ENCODE results near the gene KRTAP10-12. TPM values are rescaled to one million over a fixed set of nuclear protein-coding genes. Genes with fewer than 3 reads are reported as not detected.

The KRTAP10-12 gene
- total RNA-seq, 1 donor from 2014 or later = not detected

DNA sequence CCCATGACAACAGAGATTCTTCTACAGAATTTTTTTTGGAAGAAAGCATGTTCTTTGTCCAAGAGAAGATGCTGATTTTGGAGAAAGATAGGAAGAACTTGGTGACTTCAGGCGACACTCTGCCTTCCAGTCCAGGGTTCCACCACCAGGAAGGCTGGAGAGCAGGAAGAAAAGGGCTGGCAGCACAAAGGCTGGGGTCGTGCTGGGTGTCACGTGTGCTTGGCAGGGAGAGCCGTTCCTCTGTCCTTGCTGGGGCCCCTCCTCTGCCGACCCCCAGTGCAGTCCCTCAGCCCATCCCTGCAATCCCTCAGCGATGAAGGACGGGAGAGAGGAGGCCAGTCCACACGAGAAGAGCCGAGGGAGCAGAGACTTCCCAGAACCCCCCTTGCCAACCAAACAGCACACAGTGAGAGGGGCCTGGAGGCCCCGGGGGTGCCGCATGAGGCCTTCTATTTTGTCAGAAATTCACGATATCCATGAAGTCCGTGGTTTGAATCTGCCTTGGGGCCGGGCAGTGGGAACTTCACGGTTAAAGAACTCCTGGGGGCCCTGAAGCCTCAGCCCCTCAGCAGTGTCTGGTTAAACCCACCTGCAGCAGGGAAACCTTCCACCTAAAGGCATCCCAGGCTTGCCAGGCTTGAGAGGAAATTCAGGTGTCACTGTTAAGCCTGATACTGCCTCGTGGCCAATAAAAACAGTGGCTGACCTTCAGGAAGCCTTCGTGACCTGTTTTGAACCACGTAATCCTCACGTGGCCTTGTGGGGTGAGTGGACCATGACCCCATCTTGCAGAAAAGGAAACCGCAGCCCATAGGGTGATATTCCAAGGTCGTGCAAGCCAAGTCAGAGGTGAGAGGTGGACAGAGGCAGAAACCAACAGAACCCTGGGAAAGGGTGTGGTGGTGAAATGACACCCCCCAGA, 3.4 kb downstream of the KRTAP10-12 start:
- Mint-ChIP-seq H3K4me1 (ENCODE audit: unreplicated experiment) (peaks cover 2% of the 10 kb centered on the region), H3K36me3 (ENCODE audit: low read depth, unreplicated experiment) (no peaks in the 10 kb centered on the region), H3K27ac (ENCODE audit: unreplicated experiment) (no peak overlapping the region), H3K4me3 (ENCODE audit: unreplicated experiment) (no peak overlapping the region), H3K9me3 (ENCODE audit: unreplicated experiment) (no peaks in the 10 kb centered on the region), H3K27me3 (ENCODE audit: unreplicated experiment) (peaks cover 13% of the 10 kb centered on the region)
- no peak for TF ChIP-seq CTCF (IDR thresholded peaks at IDR 0.05; ENCODE audit: unreplicated experiment)
- DNase-seq (ENCODE audit: low spot score) = no peak

DNA sequence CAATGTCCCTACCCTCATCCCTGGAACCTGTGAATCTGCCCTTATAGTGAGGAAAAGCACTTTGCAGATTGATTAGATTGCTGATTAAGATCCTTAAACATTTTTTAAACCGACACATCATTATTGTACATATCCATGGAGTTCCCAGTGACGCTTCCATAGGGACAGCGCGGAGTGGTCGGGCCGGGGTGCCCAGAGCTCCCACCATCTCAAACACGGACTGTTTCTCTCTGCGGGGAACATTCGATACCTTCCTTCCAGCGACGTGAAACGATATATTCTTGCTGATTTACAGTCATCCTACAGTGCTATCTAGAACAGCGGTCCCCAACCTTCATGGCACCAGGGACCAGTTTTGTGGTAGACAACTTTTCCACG, 4.0 kb downstream of the KRTAP10-12 start:
- Mint-ChIP-seq H3K36me3 (ENCODE audit: low read depth, unreplicated experiment) (peaks cover 4% of the 10 kb centered on the region), H3K27me3 (ENCODE audit: unreplicated experiment) (peaks cover 17% of the 10 kb centered on the region), H3K27ac (ENCODE audit: unreplicated experiment) (no peak overlapping the region), H3K4me1 (ENCODE audit: unreplicated experiment) (peaks cover 6% of the 10 kb centered on the region), H3K9me3 (ENCODE audit: unreplicated experiment) (no peaks in the 10 kb centered on the region), H3K4me3 (ENCODE audit: unreplicated experiment) (no peak overlapping the region)
- no peak for TF ChIP-seq CTCF (IDR thresholded peaks at IDR 0.05; ENCODE audit: unreplicated experiment)
- no peak for DNase-seq (ENCODE audit: low spot score)

- peaks cover 7% of the 10 kb centered on the region for H3K4me1 Mint-ChIP-seq (ENCODE audit: unreplicated experiment)
These were observed 4.6 kb downstream of the KRTAP10-12 start for GRCh38 chr21:44701541-44701940.

DNA sequence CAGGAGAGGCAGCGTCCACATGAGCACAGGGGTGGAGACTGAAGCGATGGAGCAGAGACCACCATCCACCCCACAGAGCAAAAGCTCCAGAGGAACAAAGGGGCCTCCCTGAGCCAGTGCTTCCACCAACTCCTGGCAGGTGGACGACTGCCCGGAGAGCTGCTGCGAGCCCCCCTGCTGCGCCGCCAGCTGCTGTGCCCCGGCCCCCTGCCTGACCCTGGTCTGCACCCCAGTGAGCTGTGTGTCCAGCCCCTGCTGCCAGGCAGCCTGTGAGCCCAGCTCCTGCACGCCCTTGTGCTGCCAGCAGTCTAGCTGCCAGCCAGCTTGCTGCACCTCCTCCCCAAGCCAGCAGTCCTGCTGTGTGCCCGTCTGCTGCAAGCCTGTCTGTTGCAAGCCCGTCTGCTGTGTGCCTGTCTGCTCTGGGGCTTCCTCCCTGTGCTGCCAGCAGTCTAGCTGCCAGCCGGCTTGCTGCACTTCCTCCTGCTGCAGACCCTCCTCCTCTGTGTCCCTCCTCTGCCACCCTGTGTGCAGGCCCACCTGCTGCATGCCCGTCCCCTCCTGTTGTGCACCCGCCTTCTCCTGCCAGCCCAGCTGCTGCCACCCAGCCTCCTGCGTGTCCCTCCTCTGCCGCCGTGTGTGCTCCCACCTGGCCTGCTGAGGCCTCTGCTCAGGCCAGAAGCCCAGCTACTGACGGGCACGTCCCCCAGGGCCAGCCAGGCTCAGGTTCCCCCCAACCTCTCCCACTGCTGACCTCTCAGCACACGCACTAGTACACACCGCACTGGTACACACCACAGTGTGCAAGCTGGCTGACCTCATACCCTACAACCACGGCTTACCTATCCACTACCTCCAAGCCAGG, 5.4 kb downstream of the KRTAP10-12 start:
- H3K4me3 Mint-ChIP-seq (ENCODE audit: unreplicated experiment) = no peak overlapping the region
- H3K9me3 Mint-ChIP-seq (ENCODE audit: unreplicated experiment) = no peaks in the 10 kb centered on the region
- DNase-seq (ENCODE audit: low spot score) = no peak
- H3K36me3 Mint-ChIP-seq (ENCODE audit: low read depth, unreplicated experiment) = peaks cover 4% of the 10 kb centered on the region
- H3K27me3 Mint-ChIP-seq (ENCODE audit: unreplicated experiment) = peaks cover 17% of the 10 kb centered on the region
- peaks cover 8% of the 10 kb centered on the region for H3K4me1 Mint-ChIP-seq (ENCODE audit: unreplicated experiment)
- no peak overlapping the region for H3K27ac Mint-ChIP-seq (ENCODE audit: unreplicated experiment)
- TF ChIP-seq CTCF (IDR thresholded peaks at IDR 0.05; ENCODE audit: unreplicated experiment) = no peak

More at GRCh38 chr21:44701541-44701940, 4.6 kb downstream of the KRTAP10-12 start:
- no peak for DNase-seq (ENCODE audit: low spot score)
- H3K27me3 Mint-ChIP-seq (ENCODE audit: unreplicated experiment) = peaks cover 17% of the 10 kb centered on the region
- no peak overlapping the region for H3K4me3 Mint-ChIP-seq (ENCODE audit: unreplicated experiment)
- no peaks in the 10 kb centered on the region for H3K9me3 Mint-ChIP-seq (ENCODE audit: unreplicated experiment)
- H3K36me3 Mint-ChIP-seq (ENCODE audit: low read depth, unreplicated experiment) = peaks cover 4% of the 10 kb centered on the region
- TF ChIP-seq CTCF (IDR thresholded peaks at IDR 0.05; ENCODE audit: unreplicated experiment) = no peak
- no peak overlapping the region for H3K27ac Mint-ChIP-seq (ENCODE audit: unreplicated experiment)

All from endothelial cell (in vitro differentiated cells).